Measurements from ENCODE around the gene P2RX2.

DNA sequence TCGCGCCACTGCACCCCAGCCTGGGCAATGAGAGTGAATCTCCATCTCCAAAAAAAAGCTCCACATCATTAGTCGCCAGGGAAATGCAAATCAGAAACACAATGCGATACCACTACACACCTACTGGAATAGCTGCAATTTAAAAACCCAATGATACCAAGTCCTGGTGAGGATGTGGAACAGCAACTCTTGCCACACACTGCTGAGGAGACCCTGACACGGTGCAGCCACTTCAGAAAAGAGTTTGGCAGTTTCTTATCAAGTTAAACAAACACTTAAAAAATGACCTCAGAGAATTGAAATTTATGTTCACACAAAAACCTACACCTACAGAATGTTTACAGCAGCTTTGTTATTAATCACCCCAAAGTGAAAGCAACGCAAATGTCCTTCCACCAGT lies 12.1 kb downstream of the P2RX2 start:
- no peak for TF ChIP-seq CTCF (IDR thresholded peaks at IDR 0.05)
- no peak for TF ChIP-seq EZH2 (IDR thresholded peaks at IDR 0.05)
- TF ChIP-seq EZH2phosphoT487 (IDR thresholded peaks at IDR 0.05) = no peak

Data from neural progenitor cell (in vitro differentiated cells).